WI38 (cell line): ENCODE data around the gene TANC1.

Source experiments
- H3K4me3 ChIP-seq: 2 replicates; pipeline ENCODE4 v1.5.1; 2011; ENCODE audit warnings: low read depth, mild to moderate bottlenecking, control low read depth, low read length
- CTCF ChIP-seq: IDR thresholded peaks from 2 replicates; pipeline ENCODE4 v1.5.1; 2012; ENCODE audit warnings: low read depth, mild to moderate bottlenecking, control low read depth, low read length

TANC1 gene

GRCh38 chr2:159124931-159125467 lies 156.6 kb downstream of the TANC1 start:
- TF ChIP-seq CTCF, result no peak
- no peak overlapping the region for H3K4me3 ChIP-seq

GRCh38 chr2:159125858-159126257 lies 157.4 kb downstream of the TANC1 start:
- TF ChIP-seq CTCF, result no peak
- H3K4me3 ChIP-seq, result no peak overlapping the region

- TF ChIP-seq CTCF, result no peak
Measured at GRCh38 chr2:159126432-159127022, 158.1 kb downstream of the TANC1 start.

GRCh38 chr2:159128191-159128590 lies 159.8 kb downstream of the TANC1 start:
- TF ChIP-seq CTCF, result no peak
- no peak overlapping the region for H3K4me3 ChIP-seq

More at GRCh38 chr2:159126432-159127022, 158.1 kb downstream of the TANC1 start:
- H3K4me3 ChIP-seq, result no peak overlapping the region

- no peak overlapping the region for H3K4me3 ChIP-seq
- TF ChIP-seq CTCF, result no peak
Measured at GRCh38 chr2:159129269-159129668, 160.8 kb downstream of the TANC1 start.

- TF ChIP-seq CTCF, result no peak
- H3K4me3 ChIP-seq, result no peak overlapping the region
Measured at GRCh38 chr2:159129824-159130223, 161.4 kb downstream of the TANC1 start.

- no peak for TF ChIP-seq CTCF
- no peak overlapping the region for H3K4me3 ChIP-seq
Measured at GRCh38 chr2:159130302-159130701, 161.9 kb downstream of the TANC1 start.
